Astrocyte of the spinal cord (primary cell): ENCODE results near the gene ZBTB40.

Source experiments
- DNase-seq: peaks from one replicate; pipeline ENCODE4 v3.0.0; 2011; ENCODE audit warnings: low read depth, low spot score
- H3K4me3 ChIP-seq: 2 replicates; pipeline ENCODE4 v1.5.1; 2011; ENCODE audit warnings: low read depth, mild to moderate bottlenecking, low read length, moderate library complexity
- CTCF ChIP-seq: IDR thresholded peaks from 2 replicates; pipeline ENCODE4 v1.5.1; 2012; ENCODE audit warnings: low read depth, mild to moderate bottlenecking, low read length, inconsistent platforms
- in situ Hi-C: cut with HindIII; loops from 2 replicates; pipeline ENCODE4 v1.10.0; 2017; ENCODE audit warnings: low sequenced_read_pairs

ZBTB40 gene

GRCh38 chr1:22471610-22472009 is 20.0 kb downstream of the ZBTB40 start:
- in situ Hi-C loops, result no loop called here
- DNase-seq, result no peak
- no peak for TF ChIP-seq CTCF
- no peak overlapping the region for H3K4me3 ChIP-seq

- H3K4me3 ChIP-seq, result no peak overlapping the region
- in situ Hi-C loops, result no loop called here
- no peak for DNase-seq
- TF ChIP-seq CTCF, result no peak
Measured at GRCh38 chr1:22472596-22472995, 20.9 kb downstream of the ZBTB40 start.

- no peak for TF ChIP-seq CTCF
Measured at GRCh38 chr1:22473952-22474351, 22.3 kb downstream of the ZBTB40 start.

GRCh38 chr1:22476566-22476965 is 24.9 kb downstream of the ZBTB40 start:
- no peak for DNase-seq
- in situ Hi-C loops, result no loop called here
- no peak for TF ChIP-seq CTCF
- H3K4me3 ChIP-seq, result no peak overlapping the region

More at GRCh38 chr1:22473952-22474351, 22.3 kb downstream of the ZBTB40 start:
- in situ Hi-C loops, result no loop called here
- no peak for DNase-seq
- H3K4me3 ChIP-seq, result no peak overlapping the region

GRCh38 chr1:22483121-22483520 is 31.5 kb downstream of the ZBTB40 start:
- no peak overlapping the region for H3K4me3 ChIP-seq
- TF ChIP-seq CTCF, result no peak
- no peak for DNase-seq
- in situ Hi-C loops, result no loop called here

GRCh38 chr1:22484706-22485345 is 33.2 kb downstream of the ZBTB40 start:
- H3K4me3 ChIP-seq, result no peak overlapping the region
- in situ Hi-C loops, result no loop called here
- DNase-seq, result no peak
- TF ChIP-seq CTCF, result no peak
